ENCODE data around the gene TXN2.

DNA sequence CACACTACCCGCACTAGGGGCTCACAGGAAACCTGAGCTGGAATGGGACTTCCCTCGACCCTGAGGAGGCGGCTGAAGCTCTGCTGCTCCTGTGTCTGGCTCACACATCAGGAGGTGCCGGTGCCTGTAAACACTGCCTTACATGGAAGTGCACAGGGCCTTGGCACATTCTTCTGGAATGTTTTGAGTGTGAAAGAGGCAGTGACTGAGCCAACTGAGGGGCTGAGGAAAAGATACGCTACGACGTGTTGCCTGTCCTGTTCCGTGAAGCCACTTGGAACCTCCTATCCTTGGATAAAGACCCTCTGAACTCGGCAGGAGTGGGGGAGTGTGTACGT, 10.5 kb downstream of the TXN2 start:
- TF ChIP-seq, protein P1, sequence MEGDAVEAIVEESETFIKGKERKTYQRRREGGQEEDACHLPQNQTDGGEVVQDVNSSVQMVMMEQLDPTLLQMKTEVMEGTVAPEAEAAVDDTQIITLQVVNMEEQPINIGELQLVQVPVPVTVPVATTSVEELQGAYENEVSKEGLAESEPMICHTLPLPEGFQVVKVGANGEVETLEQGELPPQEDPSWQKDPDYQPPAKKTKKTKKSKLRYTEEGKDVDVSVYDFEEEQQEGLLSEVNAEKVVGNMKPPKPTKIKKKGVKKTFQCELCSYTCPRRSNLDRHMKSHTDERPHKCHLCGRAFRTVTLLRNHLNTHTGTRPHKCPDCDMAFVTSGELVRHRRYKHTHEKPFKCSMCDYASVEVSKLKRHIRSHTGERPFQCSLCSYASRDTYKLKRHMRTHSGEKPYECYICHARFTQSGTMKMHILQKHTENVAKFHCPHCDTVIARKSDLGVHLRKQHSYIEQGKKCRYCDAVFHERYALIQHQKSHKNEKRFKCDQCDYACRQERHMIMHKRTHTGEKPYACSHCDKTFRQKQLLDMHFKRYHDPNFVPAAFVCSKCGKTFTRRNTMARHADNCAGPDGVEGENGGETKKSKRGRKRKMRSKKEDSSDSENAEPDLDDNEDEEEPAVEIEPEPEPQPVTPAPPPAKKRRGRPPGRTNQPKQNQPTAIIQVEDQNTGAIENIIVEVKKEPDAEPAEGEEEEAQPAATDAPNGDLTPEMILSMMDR (IDR thresholded peaks at IDR 0.05; ENCODE audit: insufficient read depth, low read length) = no peak
- TF ChIP-seq, protein P2, sequence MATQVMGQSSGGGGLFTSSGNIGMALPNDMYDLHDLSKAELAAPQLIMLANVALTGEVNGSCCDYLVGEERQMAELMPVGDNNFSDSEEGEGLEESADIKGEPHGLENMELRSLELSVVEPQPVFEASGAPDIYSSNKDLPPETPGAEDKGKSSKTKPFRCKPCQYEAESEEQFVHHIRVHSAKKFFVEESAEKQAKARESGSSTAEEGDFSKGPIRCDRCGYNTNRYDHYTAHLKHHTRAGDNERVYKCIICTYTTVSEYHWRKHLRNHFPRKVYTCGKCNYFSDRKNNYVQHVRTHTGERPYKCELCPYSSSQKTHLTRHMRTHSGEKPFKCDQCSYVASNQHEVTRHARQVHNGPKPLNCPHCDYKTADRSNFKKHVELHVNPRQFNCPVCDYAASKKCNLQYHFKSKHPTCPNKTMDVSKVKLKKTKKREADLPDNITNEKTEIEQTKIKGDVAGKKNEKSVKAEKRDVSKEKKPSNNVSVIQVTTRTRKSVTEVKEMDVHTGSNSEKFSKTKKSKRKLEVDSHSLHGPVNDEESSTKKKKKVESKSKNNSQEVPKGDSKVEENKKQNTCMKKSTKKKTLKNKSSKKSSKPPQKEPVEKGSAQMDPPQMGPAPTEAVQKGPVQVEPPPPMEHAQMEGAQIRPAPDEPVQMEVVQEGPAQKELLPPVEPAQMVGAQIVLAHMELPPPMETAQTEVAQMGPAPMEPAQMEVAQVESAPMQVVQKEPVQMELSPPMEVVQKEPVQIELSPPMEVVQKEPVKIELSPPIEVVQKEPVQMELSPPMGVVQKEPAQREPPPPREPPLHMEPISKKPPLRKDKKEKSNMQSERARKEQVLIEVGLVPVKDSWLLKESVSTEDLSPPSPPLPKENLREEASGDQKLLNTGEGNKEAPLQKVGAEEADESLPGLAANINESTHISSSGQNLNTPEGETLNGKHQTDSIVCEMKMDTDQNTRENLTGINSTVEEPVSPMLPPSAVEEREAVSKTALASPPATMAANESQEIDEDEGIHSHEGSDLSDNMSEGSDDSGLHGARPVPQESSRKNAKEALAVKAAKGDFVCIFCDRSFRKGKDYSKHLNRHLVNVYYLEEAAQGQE (IDR thresholded peaks at IDR 0.05; ENCODE audit: insufficient replicate concordance, low read depth) = no peak
- TF ChIP-seq POLR2AphosphoS5 (IDR thresholded peaks at IDR 0.05; ENCODE audit: low read depth) (peak; percentile 36; the same call in 1 of the 2 replicates), GABPA (IDR thresholded peaks at IDR 0.05; ENCODE audit: low read depth) (no peak)

Measured in HL-60 (cell line).